RPMI7951 (cell line): ENCODE data around the gene PRDM8. TPM values are rescaled to one million over a fixed set of nuclear protein-coding genes. Genes with fewer than 3 reads are reported as not detected.
A peak's percentile ranks its signal among the peaks of the same experiment; 100 is the strongest.
"Not testable (repeated sequence)": the region's sequence is repeated elsewhere in the genome, so short reads cannot be mapped to it uniquely, and the experiment has no call there.

Experiments
- DNase-seq: peaks from one replicate; pipeline ENCODE4 v3.0.0-alpha.2; 2012; ENCODE audit warnings: low read depth
- total RNA-seq: library from RNA; depleted of rRNA; stranded (reverse); fragments of >200 nt; shearing (Covaris generic); gene quantifications from 2 replicates; pipeline ENCODE4 v1.2.3, GENCODE V29; 2014; rRNA removed

PRDM8 gene
- 6.4 and 11.7 TPM in 2 replicates for total RNA-seq

DNA sequence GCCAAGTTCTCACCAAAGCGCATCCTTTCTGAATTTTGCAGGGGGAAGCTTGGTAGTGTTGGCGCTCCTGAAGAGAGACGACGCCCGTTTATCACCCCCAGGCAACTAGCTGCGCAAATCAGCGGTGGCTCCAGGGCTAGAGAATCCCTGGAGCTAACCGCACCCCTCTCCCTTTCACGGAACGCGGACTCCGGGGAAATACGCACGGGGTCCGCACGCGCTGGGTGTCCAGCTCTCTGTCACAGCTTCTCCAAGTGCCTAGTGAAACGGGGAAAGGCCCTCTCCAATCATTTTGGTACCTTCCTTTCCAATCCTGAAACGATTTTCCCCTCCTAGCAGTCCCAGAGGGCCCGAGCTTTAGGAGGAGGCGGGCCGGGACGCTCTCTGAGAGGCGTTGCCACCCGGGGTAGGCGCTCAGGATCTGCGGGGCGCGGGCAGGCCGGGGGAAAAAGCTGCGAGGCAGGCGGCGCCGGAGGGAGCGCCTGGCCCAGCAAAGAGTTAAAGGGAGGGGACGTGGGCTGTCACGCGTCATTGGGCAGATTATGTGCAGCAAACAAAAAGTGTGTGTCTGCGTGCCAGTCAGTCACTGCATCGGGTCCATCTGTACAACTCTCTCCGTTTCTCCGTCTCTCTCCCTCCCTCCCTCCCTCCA is at the start of gene PRDM8:
Gene PRDM8, plus strand, starts transcription at position 582 of the 652 bp plus-strand sequence. CDS start 2,578 bp downstream, outside the sequence.
- DNase-seq = peak; percentile 79

DNA sequence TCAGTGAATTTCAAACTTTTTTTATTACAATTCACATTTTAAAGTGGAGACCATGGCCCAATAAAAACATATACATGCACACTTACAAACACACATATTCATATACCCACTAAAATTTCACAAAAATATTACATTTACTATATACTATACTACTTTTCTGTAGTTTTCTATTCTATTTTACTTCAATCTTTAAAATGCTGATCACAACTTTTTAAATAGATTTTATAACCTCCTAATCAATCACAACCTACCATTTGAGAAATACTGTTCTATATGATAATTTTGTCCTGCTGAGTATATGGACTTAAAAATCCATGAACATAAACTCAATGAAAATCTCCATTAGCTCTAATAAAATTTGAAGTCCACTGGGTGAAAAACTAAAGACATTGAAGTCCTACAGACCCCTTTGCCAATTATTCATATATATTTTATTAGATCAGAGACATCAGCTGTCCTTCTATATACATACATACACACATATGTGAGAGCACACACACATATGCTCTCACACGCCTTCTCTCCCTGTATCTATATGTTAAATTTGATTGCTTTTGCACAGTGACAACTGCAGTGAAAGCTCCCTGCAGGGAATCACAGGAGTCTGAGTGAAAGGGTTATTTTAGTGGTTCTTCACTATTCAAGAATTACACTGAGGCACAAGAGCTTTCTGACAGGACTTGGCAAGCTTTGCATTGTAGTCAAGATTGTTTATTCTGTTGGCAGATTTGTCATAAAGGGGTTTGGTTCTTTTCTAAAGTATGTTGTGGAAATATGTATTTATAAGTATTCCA is 46.7 kb upstream of the PRDM8 start:
- no peak for DNase-seq

DNA sequence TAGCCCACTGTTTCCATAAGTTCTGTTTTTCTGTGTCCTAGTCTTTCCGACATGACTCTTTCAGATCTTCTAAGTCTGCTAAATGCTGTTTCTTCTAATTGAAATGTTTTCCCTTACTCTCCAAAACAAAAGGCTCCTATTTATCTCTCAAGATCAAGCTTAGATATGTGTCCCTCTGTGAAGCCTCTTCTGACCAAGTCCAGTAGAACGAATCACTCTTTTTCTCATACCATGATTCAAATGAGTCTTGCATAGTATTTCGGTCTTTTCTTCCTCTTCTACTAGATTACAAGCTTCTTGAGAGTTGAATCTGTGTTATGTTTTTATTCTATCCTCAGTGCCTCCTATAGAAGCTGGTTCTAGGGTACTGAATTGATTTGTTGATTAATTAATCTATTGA is 45.3 kb upstream of the PRDM8 start:
- no peak for DNase-seq

DNA sequence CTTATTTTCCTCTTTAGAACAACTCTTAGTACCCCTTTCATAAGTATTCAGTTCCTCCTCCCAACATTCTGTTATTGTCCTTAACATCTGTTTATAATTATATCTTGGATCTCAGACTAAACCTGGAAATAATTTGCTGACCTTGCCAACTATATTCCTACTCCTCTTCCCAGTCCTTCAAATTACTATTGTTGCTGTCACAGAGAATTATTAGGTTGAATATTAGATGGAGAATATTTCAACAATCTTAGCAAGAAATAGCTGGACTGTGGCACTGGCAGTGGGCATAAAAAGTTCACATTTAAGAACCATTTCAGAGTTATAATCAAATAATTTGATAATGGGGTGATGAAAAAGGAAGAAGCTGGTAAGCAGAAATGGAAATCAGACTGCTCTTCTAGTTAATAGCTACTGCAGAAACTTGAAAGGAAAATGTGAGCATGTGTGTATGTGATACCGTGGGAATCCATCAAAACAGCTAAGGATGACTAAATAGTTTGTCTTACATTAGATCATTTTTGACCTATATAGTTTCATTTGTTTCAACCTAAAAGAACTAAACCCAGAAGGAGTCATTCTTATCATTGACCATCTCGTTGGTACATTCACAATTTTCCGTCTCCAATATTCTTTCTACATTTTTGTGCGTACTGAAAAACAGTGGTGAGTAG is 43.3 kb upstream of the PRDM8 start:
- DNase-seq = peak; percentile 40

DNA sequence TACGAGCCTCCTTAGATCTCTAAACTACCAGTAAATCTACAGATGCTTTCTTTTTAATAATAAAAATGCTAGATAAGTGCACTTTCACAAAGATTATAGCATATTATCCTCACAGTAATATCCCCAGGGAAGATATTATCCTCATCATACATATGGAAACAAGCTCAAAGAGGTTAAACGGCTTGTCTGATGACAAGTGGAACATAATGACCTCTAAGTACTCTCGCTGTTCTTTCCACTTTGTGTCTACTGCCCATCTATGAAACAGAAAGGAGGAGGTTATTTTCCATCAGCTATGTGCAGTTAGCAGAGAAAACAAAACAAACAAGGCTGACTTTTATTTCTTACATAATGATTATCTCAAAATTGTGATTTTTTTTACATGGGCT is 42.8 kb upstream of the PRDM8 start:
- DNase-seq = no peak

DNA sequence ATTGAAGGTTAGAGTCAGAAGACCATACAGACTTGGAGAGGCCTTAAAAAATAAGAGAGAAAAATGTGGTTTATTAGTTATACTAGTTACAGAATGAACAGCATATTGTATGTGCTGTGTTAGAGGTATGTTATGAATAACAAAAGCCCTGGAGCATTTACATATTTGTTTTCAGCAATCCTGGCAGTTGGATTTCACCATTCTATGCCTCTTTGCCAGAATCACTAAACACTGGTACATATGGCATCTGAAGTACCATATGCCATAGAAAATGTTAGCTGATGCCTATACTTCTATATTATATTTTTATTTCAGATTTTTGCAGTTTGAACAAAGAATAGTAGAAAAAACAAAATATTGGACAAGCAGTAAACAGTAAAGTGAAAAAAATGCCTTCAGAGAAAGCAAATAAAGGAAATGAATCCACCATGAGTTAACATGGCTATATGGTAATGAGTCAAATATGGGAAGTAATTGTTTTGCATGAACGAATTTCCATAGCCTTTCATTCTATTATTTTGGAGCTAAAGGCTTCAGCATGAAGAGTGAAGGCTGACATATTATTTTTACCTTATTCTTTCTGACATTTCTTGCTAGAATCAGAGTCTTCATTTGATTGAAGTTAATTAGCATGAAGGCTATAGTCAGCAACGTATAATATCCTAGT is 41.9 kb upstream of the PRDM8 start:
- DNase-seq = no peak

DNA sequence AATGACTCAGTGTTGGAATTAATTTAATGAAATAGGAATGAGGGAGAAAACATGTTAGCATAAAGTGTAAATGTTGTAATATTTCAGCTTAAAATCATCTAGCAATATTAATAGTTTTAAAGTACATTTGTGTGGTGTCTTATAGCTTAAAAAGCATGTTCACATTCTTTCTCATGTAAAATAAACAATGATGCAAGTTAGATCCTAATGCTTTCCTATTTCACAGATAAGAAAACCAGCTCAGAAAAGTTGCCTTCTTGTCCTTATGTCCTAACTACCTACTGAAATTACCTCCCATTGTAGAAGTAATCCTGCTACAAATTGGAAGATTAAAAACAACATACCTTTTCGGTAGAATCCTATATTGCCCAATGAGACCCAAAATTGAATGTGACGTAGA is 40.9 kb upstream of the PRDM8 start:
- no peak for DNase-seq

DNA sequence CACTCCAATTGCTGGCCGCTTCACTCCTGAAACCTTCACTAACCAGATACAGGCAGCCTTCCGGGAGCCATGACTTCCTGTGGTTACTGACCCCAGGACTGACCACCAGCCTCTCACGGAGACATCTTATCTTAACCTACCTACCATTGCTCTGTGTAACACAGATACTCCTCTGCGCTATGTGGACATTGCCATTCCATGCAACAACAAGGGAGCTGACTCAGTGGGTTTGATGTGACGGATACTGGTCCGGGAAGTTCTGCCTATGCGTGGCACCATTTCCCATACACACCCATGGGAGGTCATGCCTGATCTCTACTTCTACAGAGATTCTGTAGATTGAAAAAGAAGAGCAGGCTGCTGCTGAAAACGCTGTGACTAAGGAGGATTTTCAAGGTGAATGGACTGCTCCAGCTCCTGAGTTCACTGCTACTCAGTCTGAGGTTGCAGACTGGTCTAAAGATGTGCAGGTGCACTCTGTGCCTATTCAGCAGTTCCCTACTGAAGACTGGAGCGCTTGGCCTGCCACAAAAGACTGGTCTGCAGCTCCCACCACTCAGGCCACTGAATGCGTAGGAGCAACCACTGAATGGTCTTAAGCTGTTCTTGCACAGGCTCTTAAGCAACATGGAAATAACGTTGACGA is 35.8 kb upstream of the PRDM8 start:
- peak; percentile 34 for DNase-seq

DNA sequence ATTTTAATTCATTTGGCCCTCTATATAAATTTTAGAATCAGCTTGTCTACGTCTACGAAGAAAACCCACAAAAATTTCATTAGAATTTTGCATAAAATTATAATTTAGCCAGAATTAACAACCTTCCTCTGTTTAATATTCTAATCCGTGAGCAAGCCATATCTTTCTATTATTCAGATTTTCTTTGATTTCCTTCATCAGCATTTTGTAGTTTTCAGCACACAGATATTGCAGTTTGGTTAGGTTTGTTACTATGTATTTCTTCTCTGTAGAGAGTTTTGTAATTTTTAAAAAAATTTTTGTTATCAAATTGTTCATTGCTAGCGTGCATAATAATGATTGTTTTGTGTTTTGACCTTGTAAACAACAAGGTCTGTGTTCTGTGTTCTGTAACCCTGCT is 34.9 kb upstream of the PRDM8 start:
- no peak for DNase-seq

DNA sequence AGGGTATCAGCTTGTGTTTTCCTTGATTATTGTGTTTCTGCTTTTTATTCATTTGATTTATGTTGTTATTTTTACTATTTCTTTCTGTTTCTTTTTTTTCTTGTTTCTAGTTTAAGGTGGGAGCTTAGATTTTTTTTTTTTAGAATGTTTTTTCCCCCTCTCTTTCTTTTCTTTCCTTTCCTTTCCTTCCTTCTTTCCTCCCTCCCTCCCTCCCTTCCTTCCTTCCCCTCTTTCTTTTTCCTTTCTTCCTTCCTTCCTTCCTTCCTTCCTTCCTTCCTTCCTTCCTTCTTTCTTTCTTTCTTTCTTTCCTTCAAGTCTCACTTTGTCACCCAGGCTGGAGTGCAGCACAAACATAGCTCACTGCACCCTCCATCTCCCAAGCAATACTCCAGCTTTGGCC is 31.4 kb upstream of the PRDM8 start:
- no peak for DNase-seq

DNA sequence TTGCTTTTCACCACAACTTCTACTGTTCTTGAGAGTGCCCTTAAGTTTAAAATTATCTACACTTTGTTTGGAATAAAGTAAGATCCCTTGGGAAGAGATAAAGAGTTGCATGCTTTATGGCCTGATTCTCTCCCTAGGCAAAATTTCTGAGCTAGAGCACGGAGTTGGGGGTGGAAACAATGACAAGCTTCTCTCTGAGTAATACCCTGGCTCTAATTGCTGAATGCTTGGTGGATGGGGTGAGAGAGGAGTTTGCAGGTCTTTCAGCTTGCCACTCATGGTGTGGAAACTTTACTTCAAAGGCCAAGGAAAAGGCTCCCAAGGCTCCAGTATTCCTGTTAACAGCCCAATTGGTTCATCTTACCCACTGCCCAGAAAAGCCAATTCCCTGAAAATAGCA is 26.1 kb upstream of the PRDM8 start:
- peak; percentile 51 for DNase-seq

DNA sequence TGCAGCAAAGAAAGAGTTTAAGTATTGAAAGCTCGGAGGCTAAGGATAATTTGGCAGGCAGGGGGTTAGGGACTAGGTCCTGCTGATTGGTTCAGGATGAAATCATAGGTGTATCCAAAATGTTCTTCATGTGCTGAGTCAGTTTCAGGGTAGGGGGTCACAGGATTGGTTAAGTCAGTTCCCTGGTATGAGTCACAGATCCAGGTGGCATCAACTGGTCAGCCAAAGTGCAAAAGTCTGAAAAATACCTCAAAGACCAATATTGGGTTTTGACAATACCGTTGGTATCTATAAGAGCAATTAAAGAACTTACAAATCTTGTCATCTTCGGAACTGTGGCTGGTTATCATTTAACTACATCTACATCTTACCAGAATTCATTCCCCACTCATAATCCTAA is 25.6 kb upstream of the PRDM8 start:
- DNase-seq = no peak

DNA sequence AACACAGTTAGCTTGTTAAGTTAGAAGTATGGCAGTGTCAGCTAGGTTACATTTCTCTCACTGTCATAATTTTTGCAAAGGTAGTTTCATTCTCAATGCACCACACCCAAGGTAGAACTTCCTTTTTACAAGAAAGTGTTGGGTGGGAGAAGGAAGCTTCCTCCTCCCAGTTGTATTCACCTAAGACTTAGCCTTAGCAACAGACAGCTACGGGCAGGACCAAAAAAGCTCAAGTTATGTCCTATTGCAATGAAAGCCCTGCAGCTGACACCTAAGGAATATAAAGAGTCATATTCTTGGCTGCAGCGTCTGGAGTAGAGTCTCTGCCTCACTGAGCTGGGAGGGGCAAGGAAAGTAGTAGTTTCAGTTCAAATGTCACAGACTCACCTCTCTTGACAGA is 25.1 kb upstream of the PRDM8 start:
- no peak for DNase-seq

DNA sequence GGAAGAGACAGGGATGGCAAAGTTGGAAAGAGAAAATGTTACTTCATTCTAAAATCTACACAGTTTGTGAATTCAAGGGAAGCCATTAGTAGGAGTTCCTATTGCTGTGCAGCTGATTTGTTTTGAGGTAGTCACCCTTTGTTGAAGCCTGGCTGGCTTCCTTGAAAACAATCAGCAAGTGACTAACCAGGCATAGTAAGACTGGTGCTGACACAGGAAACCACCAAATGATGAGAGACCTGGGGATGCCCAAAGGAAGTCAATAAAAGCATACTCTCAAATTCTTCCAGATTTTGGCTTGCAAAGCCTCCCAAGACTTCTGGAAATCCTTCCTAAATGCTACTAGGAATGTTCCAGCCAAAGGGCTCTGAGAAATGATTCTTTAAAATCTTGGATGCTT is 23.9 kb upstream of the PRDM8 start:
- DNase-seq = peak; percentile 78

DNA sequence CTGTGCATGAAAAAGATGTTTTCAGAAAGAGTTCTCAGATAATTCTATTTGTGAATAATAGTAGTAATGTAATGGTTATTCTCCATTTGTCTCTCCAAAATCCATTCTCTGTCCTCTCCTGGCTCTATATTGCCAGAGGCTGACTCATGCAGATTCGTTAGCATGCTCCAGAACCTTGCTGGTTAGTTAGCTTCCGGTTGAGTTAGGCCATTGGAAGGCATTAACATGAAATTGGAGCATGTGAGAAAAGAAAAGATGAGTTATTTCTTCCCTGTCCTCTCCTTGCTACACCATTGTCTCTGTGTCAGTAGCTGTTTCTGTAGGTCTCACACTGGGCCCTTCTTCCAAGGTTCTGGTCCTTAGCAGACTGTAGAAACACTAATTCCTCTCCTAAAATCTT is 23.5 kb upstream of the PRDM8 start:
- DNase-seq = peak; percentile 75

DNA sequence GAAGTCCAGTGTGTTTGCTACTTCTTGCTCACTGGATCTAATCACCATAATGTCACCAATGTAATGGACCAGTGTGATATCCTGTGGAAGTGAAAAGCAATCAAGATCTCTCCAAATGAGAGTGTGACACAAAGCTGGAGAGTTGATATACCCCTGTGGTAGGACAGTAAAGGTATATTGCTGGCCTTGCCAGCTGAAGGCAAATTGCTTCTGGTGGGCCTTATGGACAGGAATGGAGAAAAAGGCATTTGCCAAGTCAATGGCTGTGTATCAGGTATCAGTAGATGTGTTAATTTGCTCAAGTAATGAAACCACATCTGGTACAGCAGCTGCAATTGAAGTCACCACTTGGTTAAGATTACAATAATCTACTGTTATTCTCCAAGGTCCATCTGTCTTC is 19.5 kb upstream of the PRDM8 start:
- not testable (repeated sequence) for DNase-seq

DNA sequence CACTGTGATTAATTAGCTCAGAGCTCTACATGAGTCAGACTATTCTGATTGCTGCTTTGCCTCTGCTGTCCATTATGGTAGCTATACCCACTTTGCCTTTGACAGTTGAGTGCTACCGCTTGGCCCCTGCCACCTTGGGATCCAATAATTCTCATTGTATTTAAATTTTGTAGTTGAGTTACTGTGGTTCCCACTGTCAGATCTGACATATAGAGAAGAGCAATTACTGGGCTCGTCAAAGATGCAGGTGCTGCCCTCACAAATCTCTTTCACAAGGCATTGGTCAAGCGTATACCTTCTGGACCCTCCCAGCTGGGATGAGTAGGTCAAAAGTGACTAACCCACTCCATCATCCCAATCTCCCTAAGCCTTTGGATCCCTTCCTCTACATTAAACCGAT is 18.3 kb upstream of the PRDM8 start:
- DNase-seq = no peak

DNA sequence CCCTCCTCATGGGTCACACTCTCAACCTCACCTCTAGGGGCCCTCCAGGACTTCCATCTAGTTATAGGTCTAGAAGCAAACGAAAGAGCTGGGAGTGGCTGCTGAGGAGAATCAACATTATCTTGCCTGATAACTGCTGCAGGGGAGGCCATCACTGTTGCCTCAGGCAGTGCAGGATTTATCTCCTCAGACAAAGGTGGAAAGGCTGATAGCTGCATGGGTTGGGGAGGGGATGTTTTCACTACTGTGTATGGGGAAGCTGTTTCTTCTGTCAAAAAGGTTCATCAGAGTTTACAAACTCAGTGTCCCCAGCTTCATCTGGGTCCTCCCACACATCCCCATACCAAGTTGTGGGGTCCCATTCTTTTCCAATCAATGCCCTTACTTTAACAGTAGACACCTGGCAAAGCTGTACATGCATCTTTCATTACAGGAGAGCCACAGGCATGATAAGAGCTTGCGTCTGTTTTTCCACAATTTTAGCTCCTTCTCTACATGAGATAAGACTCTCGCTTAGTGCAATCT is 17.6 kb upstream of the PRDM8 start:
- DNase-seq = no peak

DNA sequence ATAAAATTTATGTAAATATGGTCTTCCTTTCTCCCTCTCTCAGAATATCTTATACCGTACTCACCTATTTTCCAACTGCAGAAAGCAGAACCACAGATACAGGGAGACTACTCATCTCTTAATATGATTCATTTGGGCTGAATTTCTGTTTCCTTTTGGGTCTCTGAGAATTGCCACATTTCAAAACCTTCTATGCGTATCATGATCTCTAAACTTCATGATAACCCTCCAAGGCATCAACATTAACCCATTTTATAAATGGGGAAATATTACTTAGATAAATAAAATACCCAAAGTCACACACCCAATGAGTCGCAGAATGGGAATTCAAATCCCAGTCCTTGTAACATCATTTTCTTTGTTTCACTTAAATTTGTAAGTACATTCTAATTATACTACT is 16.6 kb upstream of the PRDM8 start:
- DNase-seq = no peak

DNA sequence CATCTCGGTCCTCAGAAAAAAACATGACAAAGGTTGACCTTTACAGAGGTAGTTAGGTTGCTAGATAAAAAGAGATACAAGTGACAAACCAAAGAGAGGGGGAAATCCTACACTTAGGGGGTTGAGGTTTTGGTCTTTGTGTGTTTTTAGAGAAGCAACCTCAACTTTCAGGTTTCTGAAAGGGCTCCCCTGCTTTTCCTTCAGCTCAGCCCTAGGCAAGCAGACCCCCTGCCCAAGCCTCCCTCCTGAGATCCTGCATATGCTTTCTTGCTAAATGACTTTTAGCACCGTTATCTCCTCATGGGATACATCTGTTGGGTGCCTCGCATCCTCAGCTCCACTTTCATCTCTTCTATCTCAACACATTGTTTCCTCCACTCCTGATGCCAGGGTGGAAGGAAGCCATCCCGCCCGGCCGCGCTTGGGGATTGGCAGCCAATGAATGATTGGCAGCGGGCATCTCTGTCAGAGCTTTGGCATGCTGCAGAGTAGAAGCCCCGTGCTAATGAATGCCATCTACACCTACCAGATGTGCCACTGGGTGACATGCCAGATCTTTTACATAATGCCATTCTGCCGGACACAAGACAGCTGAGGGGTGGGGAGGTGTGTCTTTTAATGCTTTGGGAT is 15.0 kb upstream of the PRDM8 start:
- no peak for DNase-seq
